ENCODE measurements around the gene MICOS13.

The MICOS13 gene

DNA sequence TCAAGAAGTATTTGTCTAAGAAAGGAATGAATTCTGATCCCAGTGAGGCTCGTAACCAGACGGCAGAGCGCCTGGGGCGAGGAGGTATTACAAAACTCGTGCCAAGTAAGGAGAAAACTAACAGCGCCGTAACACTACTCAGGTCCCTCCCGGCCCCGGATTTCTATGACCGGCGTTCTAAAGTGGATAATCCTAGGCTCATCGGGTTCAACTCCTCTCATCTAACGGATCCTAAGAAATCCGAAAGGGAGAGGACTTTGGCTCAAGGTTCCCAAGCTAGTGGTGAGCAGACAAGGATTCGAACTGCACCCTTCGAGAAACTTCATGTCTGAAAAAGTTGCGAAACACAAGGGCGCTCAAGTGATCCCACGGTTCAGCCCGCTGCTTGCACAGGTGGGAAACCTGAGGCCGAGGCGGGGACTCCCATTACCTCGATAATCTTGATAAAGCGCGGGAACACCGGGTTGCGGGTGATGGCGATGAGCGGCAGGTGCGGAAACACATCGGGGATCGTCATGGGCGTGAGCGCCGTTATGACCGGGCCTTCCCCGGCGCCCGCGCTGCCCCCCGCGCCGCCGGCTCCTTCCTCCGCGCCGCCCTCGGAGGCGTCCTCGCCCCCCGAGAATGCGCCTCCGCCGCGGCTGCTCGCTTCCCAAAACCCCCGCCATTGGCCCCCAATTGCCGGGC is 39.1 kb upstream of the MICOS13 start:
- Histone ChIP-seq H3K9me3 (ENCODE audit: control insufficient read depth, insufficient read depth, low read depth, low read length) (no peaks in the 10 kb centered on the region), H3K4me3 (ENCODE audit: low read depth, low read length) (peak overlapping the region; percentile 68), H3K36me3 (ENCODE audit: control insufficient read depth in 2 of 2, insufficient read depth in 1 of 2, low read length in 2 of 2) (peaks cover 12 to 15% of the 10 kb centered on the region in 2 experiments; a peak in 2 of 3 replicates), H3K4me1 (ENCODE audit: control insufficient read depth, insufficient read depth, low read length) (peaks cover 12% of the 10 kb centered on the region; the same call in 1 of the 2 replicates), H3K27ac (ENCODE audit: extremely low read depth, low read depth, low read length) (peak overlapping the region; percentile 80)
- CTCF ChIA-PET, result interaction anchor here (0.6 to 1.3 kb wide), 3 partner anchors 22 to 183 kb away, joined by 3 read pairs; no protein-coding TSS in a partner anchor
- POLR2A ChIA-PET, result interaction anchor here (0.5 to 4.1 kb wide), 18 partner anchors 8 to 653 kb away, joined by 3 to 62 read pairs (median 5); partner anchors contain the start of genes ALKBH7, DUS3L, NDUFA11 and RANBP3
- TF ChIP-seq GLIS2 (tag by site-specific recombination; IDR thresholded peaks at IDR 0.05), result 0 out of 2 replicates have a peak, but pooled peaks have one; percentile 25
- TF ChIP-seq ZBTB48 (tag by site-specific recombination; IDR thresholded peaks at IDR 0.05), result no peak
- TF ChIP-seq GLIS1 (tag by site-specific recombination; IDR thresholded peaks at IDR 0.05), result no peak
- TF ChIP-seq ZNF501 (tag by site-specific recombination; IDR thresholded peaks at IDR 0.05), result no peak
- no peak for TF ChIP-seq ZFP69B (tag by site-specific recombination; IDR thresholded peaks at IDR 0.05)
- TF ChIP-seq, protein P1, sequence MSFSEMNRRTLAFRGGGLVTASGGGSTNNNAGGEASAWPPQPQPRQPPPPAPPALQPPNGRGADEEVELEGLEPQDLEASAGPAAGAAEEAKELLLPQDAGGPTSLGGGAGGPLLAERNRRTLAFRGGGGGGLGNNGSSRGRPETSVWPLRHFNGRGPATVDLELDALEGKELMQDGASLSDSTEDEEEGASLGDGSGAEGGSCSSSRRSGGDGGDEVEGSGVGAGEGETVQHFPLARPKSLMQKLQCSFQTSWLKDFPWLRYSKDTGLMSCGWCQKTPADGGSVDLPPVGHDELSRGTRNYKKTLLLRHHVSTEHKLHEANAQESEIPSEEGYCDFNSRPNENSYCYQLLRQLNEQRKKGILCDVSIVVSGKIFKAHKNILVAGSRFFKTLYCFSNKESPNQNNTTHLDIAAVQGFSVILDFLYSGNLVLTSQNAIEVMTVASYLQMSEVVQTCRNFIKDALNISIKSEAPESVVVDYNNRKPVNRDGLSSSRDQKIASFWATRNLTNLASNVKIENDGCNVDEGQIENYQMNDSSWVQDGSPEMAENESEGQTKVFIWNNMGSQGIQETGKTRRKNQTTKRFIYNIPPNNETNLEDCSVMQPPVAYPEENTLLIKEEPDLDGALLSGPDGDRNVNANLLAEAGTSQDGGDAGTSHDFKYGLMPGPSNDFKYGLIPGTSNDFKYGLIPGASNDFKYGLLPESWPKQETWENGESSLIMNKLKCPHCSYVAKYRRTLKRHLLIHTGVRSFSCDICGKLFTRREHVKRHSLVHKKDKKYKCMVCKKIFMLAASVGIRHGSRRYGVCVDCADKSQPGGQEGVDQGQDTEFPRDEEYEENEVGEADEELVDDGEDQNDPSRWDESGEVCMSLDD (tag by site-specific recombination; IDR thresholded peaks at IDR 0.05), result no peak
- 0 out of 2 replicates have a peak, but pooled peaks have one; percentile 20 for TF ChIP-seq ZNF768 (tag by site-specific recombination; IDR thresholded peaks at IDR 0.05)
- TF ChIP-seq, protein P2, sequence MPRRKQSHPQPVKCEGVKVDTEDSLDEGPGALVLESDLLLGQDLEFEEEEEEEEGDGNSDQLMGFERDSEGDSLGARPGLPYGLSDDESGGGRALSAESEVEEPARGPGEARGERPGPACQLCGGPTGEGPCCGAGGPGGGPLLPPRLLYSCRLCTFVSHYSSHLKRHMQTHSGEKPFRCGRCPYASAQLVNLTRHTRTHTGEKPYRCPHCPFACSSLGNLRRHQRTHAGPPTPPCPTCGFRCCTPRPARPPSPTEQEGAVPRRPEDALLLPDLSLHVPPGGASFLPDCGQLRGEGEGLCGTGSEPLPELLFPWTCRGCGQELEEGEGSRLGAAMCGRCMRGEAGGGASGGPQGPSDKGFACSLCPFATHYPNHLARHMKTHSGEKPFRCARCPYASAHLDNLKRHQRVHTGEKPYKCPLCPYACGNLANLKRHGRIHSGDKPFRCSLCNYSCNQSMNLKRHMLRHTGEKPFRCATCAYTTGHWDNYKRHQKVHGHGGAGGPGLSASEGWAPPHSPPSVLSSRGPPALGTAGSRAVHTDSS (tag by site-specific recombination; IDR thresholded peaks at IDR 0.05), result peak; percentile 37; the same call in 1 of the 2 replicates
- TF ChIP-seq, protein P3, sequence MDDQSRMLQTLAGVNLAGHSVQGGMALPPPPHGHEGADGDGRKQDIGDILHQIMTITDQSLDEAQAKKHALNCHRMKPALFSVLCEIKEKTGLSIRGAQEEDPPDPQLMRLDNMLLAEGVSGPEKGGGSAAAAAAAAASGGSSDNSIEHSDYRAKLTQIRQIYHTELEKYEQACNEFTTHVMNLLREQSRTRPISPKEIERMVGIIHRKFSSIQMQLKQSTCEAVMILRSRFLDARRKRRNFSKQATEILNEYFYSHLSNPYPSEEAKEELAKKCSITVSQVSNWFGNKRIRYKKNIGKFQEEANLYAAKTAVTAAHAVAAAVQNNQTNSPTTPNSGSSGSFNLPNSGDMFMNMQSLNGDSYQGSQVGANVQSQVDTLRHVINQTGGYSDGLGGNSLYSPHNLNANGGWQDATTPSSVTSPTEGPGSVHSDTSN (CRISPR knock-in tag; IDR thresholded peaks at IDR 0.05), result 0 out of 2 replicates have a peak, but pooled peaks have one; percentile 7
- no peak for TF ChIP-seq ZNF830 (tag by site-specific recombination; IDR thresholded peaks at IDR 0.05; ENCODE audit: low read depth)
- TF ChIP-seq ZNF510 (tag by site-specific recombination; IDR thresholded peaks at IDR 0.05; ENCODE audit: insufficient replicate concordance), result no peak

DNA sequence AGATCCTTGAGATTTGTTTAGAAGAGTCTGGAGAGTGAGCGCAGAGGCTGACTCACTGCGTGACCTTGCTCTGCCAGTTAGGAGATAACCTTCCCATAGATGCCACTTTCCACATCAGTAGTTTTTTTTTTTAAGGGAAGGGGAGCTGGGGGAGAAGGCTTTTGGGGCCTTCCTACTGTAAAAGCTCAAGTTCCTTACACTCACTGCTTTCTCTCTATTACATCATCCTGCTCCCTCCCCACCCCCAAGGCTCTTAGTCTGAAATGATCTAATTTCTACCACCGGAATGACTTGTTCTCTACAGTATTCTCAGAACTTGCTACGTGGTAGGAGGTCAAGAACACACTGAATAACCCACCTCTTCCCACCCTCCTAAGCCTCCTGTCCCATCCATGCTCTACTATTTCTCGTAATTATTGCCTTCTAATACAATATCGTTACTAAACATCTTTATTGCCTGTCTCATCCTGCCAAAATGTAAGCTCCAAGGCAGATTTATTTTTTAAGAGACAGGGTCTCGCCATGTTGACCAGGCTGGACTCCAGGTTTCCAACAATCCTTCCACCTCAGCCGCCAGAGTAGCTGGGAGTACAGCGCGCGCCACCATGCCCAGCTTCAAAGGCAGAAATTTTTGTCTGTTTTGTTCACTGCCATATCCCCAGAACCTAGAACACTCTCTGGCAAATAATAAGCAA is 38.4 kb upstream of the MICOS13 start:
- POLR2A ChIA-PET, result interaction anchor here (0.5 to 4.1 kb wide), 16 partner anchors 11 to 1519 kb away, joined by 3 to 62 read pairs (median 4); partner anchors contain the start of genes DUS3L, NDUFA11 and RPL36
- H3K4me3 ChIP-seq (ENCODE audit: low read depth, low read length), result peak overlapping the region; percentile 68
- H3K9me3 ChIP-seq (ENCODE audit: control insufficient read depth, insufficient read depth, low read depth, low read length), result no peaks in the 10 kb centered on the region
- H3K27ac ChIP-seq (ENCODE audit: extremely low read depth, low read depth, low read length), result peak overlapping the region; percentile 80
- CTCF ChIA-PET, result interaction anchor here (0.9 to 1.6 kb wide), 5 partner anchors 13 to 71 kb away, joined by 3 to 7 read pairs (median 3); partner anchors contain the start of gene RPL36
- peaks cover 18 to 21% of the 10 kb centered on the region in 2 experiments; a peak in 2 of 3 replicates for H3K36me3 ChIP-seq (ENCODE audit: control insufficient read depth in 2 of 2, insufficient read depth in 1 of 2, low read length in 2 of 2)
- H3K4me1 ChIP-seq (ENCODE audit: control insufficient read depth, insufficient read depth, low read length), result peaks cover 12% of the 10 kb centered on the region; the same call in 1 of the 2 replicates
- TF ChIP-seq ZNF266 (tag by site-specific recombination; IDR thresholded peaks at IDR 0.05; ENCODE audit: low read depth) (no peak), MZF1 (tag by site-specific recombination; IDR thresholded peaks at IDR 0.05; ENCODE audit: borderline replicate concordance) (peak; percentile 81), ZNF560 (tag by site-specific recombination; IDR thresholded peaks at IDR 0.05; ENCODE audit: borderline replicate concordance) (no peak), HOXD13 (CRISPR knock-in tag; IDR thresholded peaks at IDR 0.05; ENCODE audit: borderline replicate concordance) (no peak), IKZF3 (tag by site-specific recombination; IDR thresholded peaks at IDR 0.05) (peak; percentile 94)
- TF ChIP-seq, protein P4, sequence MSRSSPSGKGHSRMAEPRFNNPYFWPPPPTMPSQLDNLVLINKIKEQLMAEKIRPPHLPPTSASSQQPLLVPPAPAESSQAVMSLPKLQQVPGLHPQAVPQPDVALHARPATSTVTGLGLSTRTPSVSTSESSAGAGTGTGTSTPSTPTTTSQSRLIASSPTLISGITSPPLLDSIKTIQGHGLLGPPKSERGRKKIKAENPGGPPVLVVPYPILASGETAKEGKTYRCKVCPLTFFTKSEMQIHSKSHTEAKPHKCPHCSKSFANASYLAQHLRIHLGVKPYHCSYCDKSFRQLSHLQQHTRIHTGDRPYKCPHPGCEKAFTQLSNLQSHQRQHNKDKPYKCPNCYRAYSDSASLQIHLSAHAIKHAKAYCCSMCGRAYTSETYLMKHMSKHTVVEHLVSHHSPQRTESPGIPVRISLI (tag by site-specific recombination; IDR thresholded peaks at IDR 0.05), result peak; percentile 76
- TF ChIP-seq, protein P5, sequence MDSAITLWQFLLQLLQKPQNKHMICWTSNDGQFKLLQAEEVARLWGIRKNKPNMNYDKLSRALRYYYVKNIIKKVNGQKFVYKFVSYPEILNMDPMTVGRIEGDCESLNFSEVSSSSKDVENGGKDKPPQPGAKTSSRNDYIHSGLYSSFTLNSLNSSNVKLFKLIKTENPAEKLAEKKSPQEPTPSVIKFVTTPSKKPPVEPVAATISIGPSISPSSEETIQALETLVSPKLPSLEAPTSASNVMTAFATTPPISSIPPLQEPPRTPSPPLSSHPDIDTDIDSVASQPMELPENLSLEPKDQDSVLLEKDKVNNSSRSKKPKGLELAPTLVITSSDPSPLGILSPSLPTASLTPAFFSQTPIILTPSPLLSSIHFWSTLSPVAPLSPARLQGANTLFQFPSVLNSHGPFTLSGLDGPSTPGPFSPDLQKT (IDR thresholded peaks at IDR 0.05; ENCODE audit: borderline replicate concordance, low read depth, low read length), result no peak
- TF ChIP-seq, protein P6, sequence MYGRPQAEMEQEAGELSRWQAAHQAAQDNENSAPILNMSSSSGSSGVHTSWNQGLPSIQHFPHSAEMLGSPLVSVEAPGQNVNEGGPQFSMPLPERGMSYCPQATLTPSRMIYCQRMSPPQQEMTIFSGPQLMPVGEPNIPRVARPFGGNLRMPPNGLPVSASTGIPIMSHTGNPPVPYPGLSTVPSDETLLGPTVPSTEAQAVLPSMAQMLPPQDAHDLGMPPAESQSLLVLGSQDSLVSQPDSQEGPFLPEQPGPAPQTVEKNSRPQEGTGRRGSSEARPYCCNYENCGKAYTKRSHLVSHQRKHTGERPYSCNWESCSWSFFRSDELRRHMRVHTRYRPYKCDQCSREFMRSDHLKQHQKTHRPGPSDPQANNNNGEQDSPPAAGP (tag by site-specific recombination; IDR thresholded peaks at IDR 0.05), result peak; percentile 55; the same call in 1 of the 2 replicates
- TF ChIP-seq, protein P7, sequence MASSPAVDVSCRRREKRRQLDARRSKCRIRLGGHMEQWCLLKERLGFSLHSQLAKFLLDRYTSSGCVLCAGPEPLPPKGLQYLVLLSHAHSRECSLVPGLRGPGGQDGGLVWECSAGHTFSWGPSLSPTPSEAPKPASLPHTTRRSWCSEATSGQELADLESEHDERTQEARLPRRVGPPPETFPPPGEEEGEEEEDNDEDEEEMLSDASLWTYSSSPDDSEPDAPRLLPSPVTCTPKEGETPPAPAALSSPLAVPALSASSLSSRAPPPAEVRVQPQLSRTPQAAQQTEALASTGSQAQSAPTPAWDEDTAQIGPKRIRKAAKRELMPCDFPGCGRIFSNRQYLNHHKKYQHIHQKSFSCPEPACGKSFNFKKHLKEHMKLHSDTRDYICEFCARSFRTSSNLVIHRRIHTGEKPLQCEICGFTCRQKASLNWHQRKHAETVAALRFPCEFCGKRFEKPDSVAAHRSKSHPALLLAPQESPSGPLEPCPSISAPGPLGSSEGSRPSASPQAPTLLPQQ (tag by site-specific recombination; IDR thresholded peaks at IDR 0.05), result peak; percentile 77

Measured in HEK293 (cell line).